Psoas muscle (tissue), 8 donors: ENCODE measurements around the gene PPM1F. TPM values are rescaled to one million over a fixed set of nuclear protein-coding genes. Genes with fewer than 3 reads are reported as not detected.

Experiments
- ATAC-seq, 4 donors: fragments of 200-7000 bp; cut with Tn5 transposase; one replicate each; pipeline ENCODE4 v1.9.1; 2020; ENCODE audit warnings: moderate library complexity in 3 of 4, mild to moderate bottlenecking in 2 of 4
- DNase-seq, 2 donors: peaks; one replicate each; pipeline ENCODE4 v3.0.0-alpha.2; 2020
- H3K27ac ChIP-seq: fragments of 200-600 bp; one replicate; pipeline ENCODE4 v1.8.0; 2022
- H3K27me3 ChIP-seq, 3 donors: fragments of 200-600 bp in 1 of 3; one replicate each; pipeline versions ENCODE4 v1.6.1 to v1.8.0; 2013 to 2022; ENCODE audit warnings: low read length in 2 of 3, mild to moderate bottlenecking in 2 of 3, moderate library complexity in 1 of 3; ENCODE audit not compliant: insufficient read depth in 3 of 3
- H3K36me3 ChIP-seq, 2 donors: fragments of 200-600 bp in 1 of 2; one replicate each; pipeline versions ENCODE4 v1.6.1 to v1.8.0; 2013 to 2022; ENCODE audit warnings: low read depth in 1 of 2, mild to moderate bottlenecking in 1 of 2, moderate library complexity in 1 of 2; ENCODE audit not compliant: insufficient read depth in 1 of 2
- H3K4me1 ChIP-seq: fragments of 200-600 bp; one replicate; pipeline ENCODE4 v1.8.0; 2022
- H3K4me3 ChIP-seq: fragments of 200-600 bp; one replicate; pipeline ENCODE4 v1.8.0; 2022; ENCODE audit warnings: mild to moderate bottlenecking
- H3K9me3 ChIP-seq: fragments of 200-600 bp; one replicate; pipeline ENCODE4 v1.8.0; 2022
- WGBS, 3 donors: extraction: QIAGEN DNeasy Blood & Tissue Kit; methylation state at CpG; one replicate each; pipeline versions ENCODE4 v1.1.6 to v1.1.7; 2013; 5-methylcytosine and 5-hydroxymethylcytosine counted together
- intact Hi-C, 2 donors: fragments of 100-400 bp; cut with DNase I; formaldehyde crosslinking; loops; one replicate each; pipeline versions ENCODE4 v1.11.0 to v1.14.2; 2022
- polyA plus RNA-seq, 3 donors: library from polyadenylated mRNA; stranded (reverse); fragments of 200-250 nt; gene quantifications; one replicate each; pipeline ENCODE4 v1.2.3, GENCODE V29; 2013
- total RNA-seq, 4 donors: library from RNA; stranded (reverse); fragmentation: NEBNext Ultra II Directional in 2 of 4; extraction: Animal tissue kit (Norgen Biotek cat#: 25700) in 2 of 4; gene quantifications; one replicate each; pipeline versions ENCODE4 v1.2.1 to v1.2.4, GENCODE V29; 2021 to 2023
- TF ChIP-seq, protein P1 (sequence below): fragments of 200-600 bp; IDR thresholded peaks from one replicate; pipeline ENCODE4 v1.8.0; 2022; ENCODE audit warnings: antibody characterized with exemption
- donor health status: healthy with polysubstance abuse.
- donor health status: DM: no; HTN: no; CAD: no; lungs with moderate emphysema.
- donor health status: Bipolar disorder and iron deficiency.
- donor health status: healthy.
- donor health status: DM: yes; HTN: yes; CAD: no.
- donor health status: DM: no; HTN: no; CAD: no.
- donor health status: DM: no; HTN: no; CAD: no.
- donor health status: DM: yes; HTN: yes; CAD: no.

The PPM1F gene
- total and polyA plus RNA-seq, 7 donors = 8.1 to 29.5 (median 13.1) TPM

GRCh38 chr22:21938906-21939305 is 13.7 kb downstream of the PPM1F start:
- WGBS, 3 donors = 55 to 59% (median 56%) methylated on average over 11 of the region's 11 CpGs
- Histone ChIP-seq H3K4me3 (peak overlapping the region; percentile 59), H3K4me1 (peaks cover 40% of the 10 kb centered on the region), H3K36me3 (peaks cover 0 to 21% of the 10 kb centered on the region in 2 donors), H3K9me3 (no peaks in the 10 kb centered on the region), H3K27me3 (no peaks in the 10 kb centered on the region), H3K27ac (peak overlapping the region; percentile 84)
- ATAC-seq (no peak), DNase-seq (no peak)
- TF ChIP-seq, protein P1, sequence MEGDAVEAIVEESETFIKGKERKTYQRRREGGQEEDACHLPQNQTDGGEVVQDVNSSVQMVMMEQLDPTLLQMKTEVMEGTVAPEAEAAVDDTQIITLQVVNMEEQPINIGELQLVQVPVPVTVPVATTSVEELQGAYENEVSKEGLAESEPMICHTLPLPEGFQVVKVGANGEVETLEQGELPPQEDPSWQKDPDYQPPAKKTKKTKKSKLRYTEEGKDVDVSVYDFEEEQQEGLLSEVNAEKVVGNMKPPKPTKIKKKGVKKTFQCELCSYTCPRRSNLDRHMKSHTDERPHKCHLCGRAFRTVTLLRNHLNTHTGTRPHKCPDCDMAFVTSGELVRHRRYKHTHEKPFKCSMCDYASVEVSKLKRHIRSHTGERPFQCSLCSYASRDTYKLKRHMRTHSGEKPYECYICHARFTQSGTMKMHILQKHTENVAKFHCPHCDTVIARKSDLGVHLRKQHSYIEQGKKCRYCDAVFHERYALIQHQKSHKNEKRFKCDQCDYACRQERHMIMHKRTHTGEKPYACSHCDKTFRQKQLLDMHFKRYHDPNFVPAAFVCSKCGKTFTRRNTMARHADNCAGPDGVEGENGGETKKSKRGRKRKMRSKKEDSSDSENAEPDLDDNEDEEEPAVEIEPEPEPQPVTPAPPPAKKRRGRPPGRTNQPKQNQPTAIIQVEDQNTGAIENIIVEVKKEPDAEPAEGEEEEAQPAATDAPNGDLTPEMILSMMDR = no peak
- intact Hi-C loops = loop anchor here (2.0 to 5.0 kb wide), 4 partner anchors 14 to 227 kb away; partner anchors contain the start of genes PPM1F (in 2 of the 2) and MAPK1 (in 1 of the 2)

- intact Hi-C loops = loop anchor here (2.0 to 5.0 kb wide), 4 partner anchors 15 to 226 kb away; partner anchors contain the start of genes PPM1F (in 2 of the 2) and MAPK1 (in 1 of the 2)
- H3K4me1 ChIP-seq = peaks cover 35% of the 10 kb centered on the region
Observed at GRCh38 chr22:21938071-21938822, 14.4 kb downstream of the PPM1F start.

GRCh38 chr22:21937821-21938070 is 14.9 kb downstream of the PPM1F start:
- H3K27ac ChIP-seq = peak overlapping the region; percentile 84
- TF ChIP-seq, protein P1 = no peak
- H3K4me1 ChIP-seq = peaks cover 30% of the 10 kb centered on the region
- intact Hi-C loops = loop anchor here (2.0 to 5.0 kb wide), 4 partner anchors 15 to 225 kb away; partner anchors contain the start of genes PPM1F (in 2 of the 2) and MAPK1 (in 1 of the 2)
- DNase-seq = peak in 1 of 2 donors; percentile 86
- peak; percentile 38 to 72 (median 68) for ATAC-seq
- H3K4me3 ChIP-seq = peak overlapping the region; percentile 59
- no peaks in the 10 kb centered on the region for H3K27me3 ChIP-seq
- 2 to 5% (median 4%) methylated on average over 8 of the region's 8 CpGs for WGBS, 3 donors
- H3K9me3 ChIP-seq = no peaks in the 10 kb centered on the region
- peaks cover 0 to 30% of the 10 kb centered on the region in 2 donors for H3K36me3 ChIP-seq

More at GRCh38 chr22:21938071-21938822, 14.4 kb downstream of the PPM1F start:
- WGBS, 3 donors = 2 to 4% (median 3%) methylated on average over 41 to 42 of the region's 42 CpGs
- peak overlapping the region; percentile 59 for H3K4me3 ChIP-seq
- H3K27ac ChIP-seq = peak overlapping the region; percentile 84
- ATAC-seq = peak; percentile 86 to 95 (median 92)
- TF ChIP-seq, protein P1 = peak; percentile 100
- H3K9me3 ChIP-seq = no peaks in the 10 kb centered on the region
- H3K36me3 ChIP-seq = peaks cover 0 to 25% of the 10 kb centered on the region in 2 donors
- no peaks in the 10 kb centered on the region for H3K27me3 ChIP-seq
- peak; percentile 94 to 98 for DNase-seq

GRCh38 chr22:21937041-21937820 is 15.4 kb downstream of the PPM1F start:
- peak; percentile 53 to 73 for DNase-seq
- no peaks in the 10 kb centered on the region for H3K9me3 ChIP-seq
- peak overlapping the region; percentile 84 for H3K27ac ChIP-seq
- TF ChIP-seq, protein P1 = no peak
- intact Hi-C loops = loop anchor here (5.0 kb wide), 3 partner anchors 70 to 225 kb away; partner anchors contain the start of gene MAPK1 (in 1 of the 2)
- ATAC-seq = peak in 2 of 4 donors; percentile 21 to 35
- H3K27me3 ChIP-seq = peaks cover 0 to under 1% (median 0%) of the 10 kb centered on the region in 3 donors
- WGBS, 3 donors = 30 to 47% (median 33%) methylated on average over 18 to 20 of the region's 20 CpGs
- H3K4me3 ChIP-seq = peak overlapping the region; percentile 59
- peaks cover 24% of the 10 kb centered on the region for H3K4me1 ChIP-seq
- peaks cover 0 to 35% of the 10 kb centered on the region in 2 donors for H3K36me3 ChIP-seq
